GM18868 (cell line): ENCODE data around the gene KCNH4.
A peak's percentile ranks its signal among the peaks of the same experiment; 100 is the strongest.
"Not testable (repeated sequence)": the region's sequence is repeated elsewhere in the genome, so short reads cannot be mapped to it uniquely, and the experiment has no call there.

Source experiments
- ATAC-seq: cut with Tn5 transposase; IDR thresholded peaks from one replicate; pipeline ENCODE4 v1.9.1; 2021; ENCODE audit warnings: mild to moderate bottlenecking, moderate library complexity; ENCODE audit not compliant: unreplicated experiment

KCNH4 gene

DNA sequence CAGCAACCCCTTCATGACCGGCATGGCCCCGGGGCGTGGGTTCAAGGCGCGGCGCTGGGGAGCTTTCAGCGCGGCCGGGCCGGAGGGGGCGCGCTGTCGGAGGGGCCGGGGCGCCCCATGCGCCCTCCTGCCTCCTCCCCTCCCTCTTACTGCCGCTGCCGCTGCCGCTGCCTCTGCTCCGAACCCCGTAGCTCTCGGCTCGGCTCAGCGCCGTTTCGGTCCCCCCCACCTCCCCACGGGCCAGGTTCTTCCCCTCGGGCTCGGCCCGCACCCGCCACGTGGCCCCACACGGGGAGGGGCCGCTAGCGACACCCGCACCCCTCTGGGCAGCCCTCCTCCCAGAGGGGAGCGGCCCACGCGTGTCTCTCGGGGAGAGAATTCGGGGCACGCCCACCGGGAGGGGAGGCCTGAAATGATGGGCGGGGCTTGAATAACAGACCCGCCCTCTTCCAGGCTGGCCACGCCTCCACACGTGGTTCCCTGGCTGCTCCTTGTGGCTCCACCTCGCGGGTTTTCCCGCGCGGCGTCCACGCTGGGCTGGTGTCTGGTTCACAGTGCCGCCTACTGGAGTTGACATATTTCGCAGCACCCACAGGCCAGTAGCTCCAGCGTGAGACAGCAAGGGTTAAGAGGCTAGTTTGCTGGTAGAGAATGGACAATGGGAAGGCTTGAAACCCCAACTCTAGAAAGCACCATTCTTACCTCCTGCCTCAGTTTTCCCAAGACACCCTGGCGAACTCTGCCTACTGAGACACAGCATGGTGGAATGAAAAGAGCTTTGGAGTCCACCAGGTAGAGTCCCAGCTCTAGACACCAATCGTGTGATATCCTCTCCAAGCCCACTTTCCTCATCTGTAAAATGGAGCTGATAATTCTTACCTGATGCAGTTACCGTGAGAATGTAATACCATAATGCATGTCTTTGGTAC is at the start of gene KCNH4:
TSS of gene KCNH4 (minus strand) at position 221 of the 929 bp plus-strand sequence. CDS start at position 24, 197 bp downstream.
- peak; percentile 45 for ATAC-seq

DNA sequence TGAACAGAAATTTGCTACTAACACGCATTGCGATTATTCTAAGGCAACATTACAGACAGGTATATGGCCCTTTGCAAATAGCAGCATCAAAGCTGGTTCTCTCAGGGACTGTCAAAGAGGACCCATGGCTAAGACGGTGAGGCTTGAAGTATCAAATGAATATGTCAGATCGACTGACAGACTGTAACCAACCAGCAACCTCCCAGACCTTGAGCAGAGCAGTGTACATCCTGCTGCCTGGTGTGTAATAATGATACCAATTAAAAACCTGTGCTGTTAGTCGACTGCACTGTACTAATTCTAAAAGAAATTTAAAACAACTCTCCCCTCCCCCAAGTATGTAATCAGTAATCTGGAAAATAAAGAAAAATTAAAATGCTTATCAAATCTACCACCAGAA is 49.3 kb upstream of the KCNH4 start:
- ATAC-seq: no peak

DNA sequence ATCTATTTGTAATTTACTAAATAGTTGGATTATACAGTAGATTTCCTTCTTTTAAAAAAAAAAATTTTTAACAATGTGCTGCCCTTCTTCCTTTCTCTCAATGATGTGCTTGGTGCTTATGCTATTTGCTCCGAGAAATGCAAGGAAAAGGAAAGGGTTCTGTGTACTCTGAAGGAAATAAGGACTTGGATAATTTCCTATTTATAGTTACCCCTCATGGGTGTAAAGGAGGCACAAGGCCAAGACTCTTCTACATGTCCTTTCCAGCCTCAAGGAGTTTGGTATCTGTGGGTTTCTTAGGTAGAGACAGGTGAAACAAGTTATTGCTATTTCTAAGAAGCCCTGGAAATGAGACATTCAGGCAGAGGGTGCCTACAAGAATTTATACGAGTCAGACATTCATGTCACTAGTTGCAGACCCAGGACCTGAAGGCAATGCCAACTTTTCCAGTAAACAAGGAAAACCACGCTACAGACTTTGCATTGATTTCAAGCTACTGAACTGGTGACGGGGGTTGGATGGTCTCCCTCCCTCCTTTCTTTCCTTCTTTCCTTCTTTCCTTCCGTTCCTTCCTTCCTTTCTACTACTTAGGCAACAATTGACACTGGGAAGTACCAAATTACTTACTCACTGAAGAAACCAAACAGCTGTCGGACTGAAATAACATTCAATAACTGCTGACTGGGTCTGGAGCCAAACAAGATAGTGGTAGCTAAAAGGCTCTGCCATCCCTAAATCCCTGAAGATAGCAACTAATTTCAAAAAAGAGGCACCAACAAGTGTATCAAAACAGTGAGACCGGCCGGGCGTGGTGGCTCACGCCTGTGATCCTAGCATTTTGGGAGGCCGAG is 47.1 kb upstream of the KCNH4 start:
- no peak for ATAC-seq

DNA sequence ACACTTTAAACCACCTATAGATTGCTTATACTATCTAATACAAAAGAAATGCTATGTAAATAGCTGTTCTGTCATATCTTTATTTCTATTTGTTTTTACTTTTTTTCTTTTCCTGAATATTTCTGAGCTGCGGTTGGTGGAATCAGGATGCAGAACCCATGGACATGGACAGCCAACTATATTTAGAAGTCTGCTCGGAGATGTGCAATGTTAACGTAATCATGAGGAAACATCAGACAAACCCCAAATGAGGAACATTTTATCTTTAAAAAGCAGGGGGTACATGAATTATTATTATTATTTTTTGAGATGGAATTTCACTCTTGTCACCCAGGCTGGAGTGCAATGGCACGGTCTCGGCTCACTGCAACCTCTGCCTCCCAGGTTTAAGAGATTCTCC is 44.7 kb upstream of the KCNH4 start:
- no peak for ATAC-seq

DNA sequence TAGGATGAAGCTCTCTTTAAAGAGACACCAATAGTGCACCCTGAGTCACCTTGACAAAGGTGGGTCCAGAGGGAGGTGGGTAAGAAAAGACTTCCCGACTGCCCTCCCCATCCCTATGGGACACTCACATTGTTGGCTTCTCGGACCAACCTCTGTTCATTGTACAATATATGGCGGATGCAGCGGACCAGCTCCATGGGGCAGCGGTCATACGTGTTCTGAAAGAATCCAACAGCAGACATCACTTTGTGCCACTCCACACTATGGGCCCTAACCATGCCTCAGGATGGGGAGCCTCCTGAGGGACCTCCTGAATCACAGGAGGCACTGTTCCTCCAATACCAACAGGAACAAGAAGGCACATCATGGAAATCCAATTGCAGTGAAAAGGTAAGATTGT is 43.7 kb upstream of the KCNH4 start:
- ATAC-seq: no peak

DNA sequence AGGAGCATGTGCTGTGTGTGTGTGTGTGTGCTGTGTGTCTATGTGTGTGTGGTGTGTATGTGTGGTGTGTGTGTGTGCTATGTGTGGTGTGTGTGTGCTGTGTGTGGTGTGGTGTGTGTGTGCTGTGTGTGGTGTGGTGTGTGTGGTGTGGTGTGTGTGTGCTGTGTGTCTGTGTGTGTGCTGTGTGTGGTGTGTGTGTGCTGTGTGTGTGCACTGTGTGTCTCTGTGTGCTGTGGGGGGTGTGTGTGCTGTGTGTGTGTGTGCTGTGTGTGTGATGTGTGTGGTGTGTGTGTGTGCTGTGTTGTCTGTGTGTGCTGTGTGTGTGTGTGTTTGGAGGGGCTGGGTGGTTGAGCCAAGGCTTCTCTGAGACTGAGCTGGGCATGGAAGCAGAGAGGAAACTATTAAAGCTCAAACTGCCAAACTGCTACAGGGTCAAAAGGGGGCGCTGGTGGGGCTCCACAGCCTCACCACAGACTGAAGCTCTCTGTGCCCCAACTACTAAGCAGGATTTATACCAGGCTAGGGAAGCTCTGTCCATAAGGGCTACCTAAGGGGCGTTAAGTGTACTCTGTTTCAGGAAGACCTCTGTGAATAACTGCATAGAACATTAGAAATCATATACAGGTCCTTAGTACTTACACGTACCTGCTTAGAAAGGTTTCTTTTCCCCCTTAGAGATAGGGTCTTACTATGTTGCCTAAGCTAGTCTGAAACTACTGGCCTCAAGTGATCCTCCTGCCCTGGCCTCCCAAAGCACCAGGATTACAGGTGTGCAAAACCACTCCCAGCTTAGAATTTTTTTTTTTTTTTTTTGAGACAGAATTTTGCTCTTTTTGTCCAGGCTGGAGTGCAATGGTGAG is 41.2 kb upstream of the KCNH4 start:
- ATAC-seq: no peak

DNA sequence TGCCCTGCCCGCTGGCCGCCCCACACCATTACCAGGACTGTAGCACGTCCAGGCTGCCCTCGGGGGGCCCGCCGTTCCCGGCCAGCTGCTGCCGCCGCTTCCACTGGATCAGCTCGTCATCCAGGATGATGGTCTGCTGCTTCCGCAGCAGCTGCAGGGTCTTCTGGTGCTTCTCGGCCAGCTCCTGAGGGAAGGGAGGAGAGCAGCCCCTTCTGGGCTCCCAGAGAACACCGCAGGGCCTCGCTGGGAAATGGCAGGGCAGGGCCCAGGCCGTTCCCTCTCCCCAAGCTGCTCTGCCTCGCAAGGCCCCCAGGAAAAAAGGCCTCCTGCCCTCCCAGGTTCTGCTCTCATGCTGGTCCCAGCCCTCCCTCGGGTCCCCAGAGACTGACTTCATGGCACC is 38.3 kb upstream of the KCNH4 start:
- not testable (repeated sequence) for ATAC-seq

DNA sequence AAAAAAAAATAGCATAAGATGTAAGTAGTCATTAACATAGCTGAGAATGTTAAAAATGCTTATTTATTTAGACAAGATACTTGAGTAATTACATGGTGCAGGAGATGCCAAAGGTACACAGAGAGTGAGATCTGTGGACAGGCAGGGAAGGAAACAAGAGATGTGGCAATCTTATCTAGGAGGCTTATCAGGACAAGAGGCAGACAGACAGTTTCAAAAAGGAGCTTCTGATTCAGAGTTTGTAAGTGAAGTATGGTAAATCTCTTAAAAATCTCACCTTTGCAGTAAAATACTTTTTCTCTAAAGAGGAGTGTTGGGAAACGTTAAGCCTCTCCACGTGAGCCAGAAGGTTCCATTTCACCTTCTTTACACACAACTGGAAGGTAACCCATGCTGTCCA is 33.2 kb upstream of the KCNH4 start:
- ATAC-seq: no peak

DNA sequence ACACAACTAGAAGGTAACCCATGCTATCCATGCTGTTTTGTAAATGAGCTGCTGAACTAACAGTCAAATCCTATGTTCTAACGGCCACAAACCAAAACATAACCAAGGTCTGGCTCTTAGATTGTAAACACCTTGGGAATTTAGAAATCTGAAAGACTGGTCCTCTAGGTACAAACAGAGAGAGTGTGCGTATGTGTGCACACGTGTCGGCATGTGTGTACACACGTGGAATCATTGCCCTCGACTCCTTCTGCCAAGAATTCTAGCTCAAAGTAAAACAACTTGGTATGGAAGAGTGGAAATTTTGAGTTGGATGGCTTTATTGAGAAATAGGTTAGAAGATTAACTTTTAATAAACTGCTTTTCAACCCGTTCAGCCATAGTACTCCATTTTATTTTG is 31.4 kb upstream of the KCNH4 start:
- no peak for ATAC-seq

DNA sequence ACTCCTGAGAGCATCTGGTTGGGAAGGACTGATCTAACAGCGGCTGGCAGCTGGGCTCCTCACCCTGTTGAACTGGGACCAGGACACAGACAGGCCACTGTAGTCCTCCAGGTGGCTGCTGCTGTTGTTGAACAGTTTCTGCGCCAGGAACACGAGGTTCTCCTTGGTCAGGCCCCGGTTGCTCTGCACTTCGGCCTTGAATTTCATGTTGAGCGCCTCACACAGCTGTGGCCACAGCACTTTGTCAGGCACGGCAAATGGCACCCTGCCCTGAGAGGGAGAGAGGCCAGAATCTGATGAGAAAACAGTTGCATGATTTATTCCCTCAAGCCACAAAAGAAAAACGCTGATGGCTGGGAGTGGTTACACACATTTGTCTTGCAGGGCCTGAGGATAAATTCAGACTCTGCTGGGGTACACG is 31.0 kb upstream of the KCNH4 start:
- ATAC-seq: not testable (repeated sequence)

DNA sequence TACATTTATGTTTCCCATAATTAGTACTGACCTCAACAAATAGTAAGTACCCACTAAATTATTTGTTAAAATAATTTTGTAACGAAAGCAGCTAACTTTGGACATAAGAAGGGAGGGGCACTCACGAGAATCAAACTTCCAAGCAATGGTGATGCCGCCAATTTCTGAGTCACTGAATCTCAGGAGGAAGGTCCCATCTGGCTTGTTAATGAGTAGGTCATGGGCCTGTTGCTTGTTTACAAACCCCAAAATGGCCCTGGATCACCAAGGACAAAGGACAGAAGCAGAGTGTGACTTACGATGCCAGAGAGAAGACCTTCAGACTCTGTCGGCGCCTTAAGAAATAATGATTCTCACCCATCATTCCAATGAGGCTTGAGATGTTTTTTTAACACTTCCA is 29.1 kb upstream of the KCNH4 start:
- no peak for ATAC-seq

DNA sequence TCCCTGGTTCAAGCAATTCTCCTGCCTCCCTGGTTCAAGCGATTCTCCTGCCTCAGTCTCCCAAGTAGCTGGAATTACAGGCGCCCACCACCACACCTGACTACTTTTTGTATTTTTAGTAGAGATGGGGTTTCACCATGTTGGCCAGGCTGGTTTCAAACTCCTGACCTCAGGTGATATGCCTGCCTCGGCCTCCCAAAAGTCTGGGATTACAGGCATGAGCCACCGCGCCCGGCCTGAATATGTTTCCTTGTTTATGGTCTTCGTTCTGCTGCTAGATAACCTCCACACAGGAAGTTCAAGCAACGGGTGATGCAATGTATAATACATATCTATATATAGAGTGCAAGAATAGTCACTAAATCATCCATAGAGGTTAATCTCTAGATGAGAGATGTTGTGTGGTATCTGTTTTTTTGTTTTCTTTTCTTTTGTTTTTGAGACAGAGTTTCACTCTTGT is 25.2 kb upstream of the KCNH4 start:
- not testable (repeated sequence) for ATAC-seq

DNA sequence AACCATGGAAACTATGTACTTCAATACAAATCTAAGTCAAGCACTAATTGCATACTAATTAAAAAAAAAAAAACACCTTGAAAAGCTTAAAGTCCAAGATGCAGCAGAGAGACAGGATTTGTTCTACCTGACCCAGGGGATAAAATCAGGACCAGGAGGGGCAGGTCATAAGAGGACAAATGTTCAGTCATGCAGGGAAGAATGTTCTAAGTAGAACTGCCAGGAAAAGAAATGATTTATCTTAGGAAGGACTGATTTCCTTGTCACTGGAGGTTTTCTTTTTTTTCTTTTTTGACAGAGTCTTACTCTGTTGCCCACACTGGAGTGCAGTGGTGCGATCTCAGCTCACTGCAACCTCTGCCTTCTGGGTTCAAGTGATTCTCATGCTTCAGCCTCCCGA is 22.4 kb upstream of the KCNH4 start:
- ATAC-seq: no peak

DNA sequence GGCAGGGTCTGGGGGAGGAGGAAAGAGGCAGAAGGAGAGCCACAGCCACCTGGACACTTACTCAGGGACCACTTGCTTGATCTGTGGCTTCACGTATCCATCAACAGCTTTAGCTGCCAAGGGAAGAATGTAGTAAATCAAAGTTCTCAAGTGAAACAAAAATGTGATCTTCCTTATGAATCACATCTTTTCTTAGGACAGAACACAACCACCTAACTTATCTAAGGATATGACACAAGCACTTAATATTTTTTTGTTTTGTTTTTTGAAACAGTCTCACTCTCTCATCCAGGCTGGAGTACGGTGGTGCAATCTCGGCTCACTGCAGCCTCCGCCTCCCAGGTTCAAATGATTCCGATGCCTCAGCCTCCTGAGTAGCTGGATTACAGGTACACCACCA is 21.8 kb upstream of the KCNH4 start:
- ATAC-seq: no peak

DNA sequence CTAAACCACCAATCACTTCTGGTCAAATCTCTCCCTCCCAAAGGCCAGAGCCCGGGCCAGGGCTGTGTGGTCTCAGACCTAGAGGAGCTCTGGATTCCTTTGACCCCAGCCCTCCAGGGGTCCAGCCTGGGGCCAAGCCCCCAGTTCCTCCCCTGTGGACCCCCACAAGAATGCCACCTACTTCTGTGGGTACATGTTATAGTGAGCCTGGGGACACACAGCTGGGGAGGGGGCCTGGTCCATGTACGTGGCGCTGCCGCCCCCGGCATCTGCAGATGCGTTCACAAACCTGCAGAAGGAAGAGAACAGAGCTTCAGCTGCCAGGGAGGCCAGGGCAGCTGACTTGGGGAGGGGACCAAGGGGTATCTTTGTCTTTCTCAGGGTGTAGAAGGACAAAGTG is 21.2 kb upstream of the KCNH4 start:
- no peak for ATAC-seq

DNA sequence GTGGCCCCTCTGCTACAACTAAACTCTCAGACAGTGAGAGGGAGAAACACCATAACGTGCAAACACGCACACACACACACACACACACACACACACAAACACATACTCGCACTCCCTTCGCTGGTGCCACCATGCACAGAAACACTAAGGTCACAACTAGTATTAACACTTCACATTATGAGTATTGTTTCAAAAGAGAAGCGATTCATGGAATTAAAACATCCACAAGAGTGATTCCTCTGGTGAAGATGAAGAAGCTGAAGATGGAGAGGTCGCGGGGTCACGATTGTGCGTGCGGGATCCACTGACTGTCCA is 20.5 kb upstream of the KCNH4 start:
- no peak for ATAC-seq

DNA sequence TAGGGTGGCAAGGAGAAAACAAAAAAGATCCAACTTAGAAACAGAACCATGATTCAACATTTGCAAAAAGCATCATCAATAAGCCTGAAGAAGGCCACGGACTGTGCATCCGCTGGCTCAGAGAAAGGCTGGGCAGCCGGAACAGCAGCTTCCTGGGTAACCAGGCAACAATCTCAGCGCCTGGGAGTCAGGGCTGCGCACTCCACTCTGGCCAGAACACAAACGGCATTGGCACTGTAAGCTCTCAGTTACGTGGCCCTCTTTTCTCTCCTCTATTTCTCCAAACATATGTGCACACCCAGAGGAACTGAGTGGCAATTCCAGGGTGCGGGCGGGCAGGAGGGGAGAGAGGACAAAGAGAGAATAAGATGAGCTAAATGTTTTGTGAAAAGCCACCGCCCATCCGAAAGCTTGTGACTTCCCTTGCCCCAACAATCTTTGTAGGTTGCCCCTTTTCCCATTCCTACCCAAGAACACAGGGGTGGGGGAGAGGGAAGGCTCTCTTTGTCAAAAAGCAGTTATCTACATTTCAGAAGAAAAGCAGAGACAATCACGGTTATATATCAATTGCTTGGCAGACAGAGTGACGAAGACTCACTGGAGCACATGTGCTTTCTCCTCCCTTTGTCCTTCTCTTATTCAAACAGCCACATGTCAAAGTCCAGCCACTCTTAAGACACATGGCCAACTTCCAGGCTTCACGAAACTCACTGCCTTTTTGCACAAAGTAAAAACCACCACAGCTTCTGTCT is 19.9 kb upstream of the KCNH4 start:
- no peak for ATAC-seq

DNA sequence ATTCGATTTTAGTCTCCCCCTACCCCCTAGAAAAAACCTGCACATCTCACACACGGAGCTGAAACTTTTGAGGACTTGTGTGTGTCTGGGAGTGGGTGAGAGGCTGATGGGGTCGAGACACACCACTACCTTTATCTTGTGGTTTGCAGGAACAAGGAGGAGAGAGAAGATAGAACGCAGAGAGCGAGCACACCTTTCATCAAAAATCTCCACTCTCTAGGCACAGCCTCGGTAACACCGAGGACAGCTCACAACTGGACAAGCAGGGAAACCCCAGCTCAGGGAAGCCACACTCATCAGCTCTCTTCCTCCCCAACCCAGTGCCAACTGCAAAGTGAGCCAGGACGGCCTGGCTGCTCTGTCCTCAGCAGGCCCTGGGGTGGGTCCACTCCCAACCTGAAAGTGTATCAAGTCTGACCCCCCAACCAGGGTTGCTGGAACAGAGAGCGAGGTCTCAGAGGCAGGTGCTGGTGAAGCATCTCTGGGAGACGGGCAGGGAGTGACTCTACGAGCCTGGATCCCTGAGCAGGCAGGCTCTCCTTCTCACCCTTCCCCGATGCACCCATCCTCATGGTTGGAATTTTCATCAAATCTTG is 18.6 kb upstream of the KCNH4 start:
- ATAC-seq: no peak

DNA sequence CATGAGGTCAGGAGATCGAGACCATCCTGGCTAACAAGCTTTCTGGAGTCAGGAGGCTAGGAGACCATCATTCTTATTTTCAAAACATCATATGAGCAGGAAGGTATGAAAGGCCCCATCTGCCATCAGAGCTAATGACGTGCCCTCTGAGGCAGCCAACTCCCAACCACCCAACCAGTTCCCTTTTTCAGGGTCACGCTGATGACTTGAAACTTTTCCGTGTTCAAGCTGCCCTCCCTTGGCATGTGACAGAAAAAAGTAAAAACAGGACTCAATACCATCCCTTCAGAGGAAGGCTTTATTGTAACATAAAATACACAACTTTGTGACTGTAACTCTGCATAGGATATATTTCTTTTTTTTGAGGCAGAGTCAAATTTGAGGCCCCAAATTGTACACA is 18.0 kb upstream of the KCNH4 start:
- no peak for ATAC-seq
